ENCODE measurements around the gene LIM2. TPM values are rescaled to one million over a fixed set of nuclear protein-coding genes. Genes with fewer than 3 reads are reported as not detected.

The LIM2 gene
- total RNA-seq, 3 donors from 2014 or later (not counting 1 experiment from before 2014, with no cell fraction given), result 5.9 to 10.3 (median 8.5) TPM

DNA sequence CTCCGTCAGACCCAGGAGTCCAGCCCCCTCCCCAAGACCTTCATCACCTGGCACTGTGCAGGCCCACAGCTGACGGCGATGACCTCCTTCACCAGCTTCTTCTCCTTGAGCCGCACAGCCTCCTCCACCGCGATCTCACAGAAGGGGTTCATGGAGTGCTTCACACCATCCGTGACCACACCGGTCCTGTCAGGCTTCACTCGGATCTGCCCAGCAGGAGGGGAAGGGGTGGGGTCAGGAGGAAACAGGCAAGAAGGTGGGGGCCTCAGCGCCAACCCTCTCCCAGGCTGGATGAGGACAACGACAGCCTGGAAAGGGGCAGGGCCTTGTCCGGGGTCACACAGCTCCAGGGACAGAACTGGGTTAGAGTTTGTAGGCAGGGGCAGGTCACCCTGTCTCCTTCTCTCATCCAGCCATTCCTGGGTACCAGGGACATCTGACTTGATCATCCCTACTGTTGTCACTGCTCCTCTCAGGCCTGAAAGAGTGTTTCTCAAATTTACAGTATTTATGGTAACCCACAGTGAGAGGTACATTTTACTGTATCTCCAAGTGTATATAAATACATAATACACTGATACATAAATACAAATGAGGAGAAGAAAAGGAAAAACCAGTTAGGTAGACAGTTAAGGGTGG is 33.6 kb downstream of the LIM2 start:
- TF ChIP-seq CTCF (IDR thresholded peaks at IDR 0.05), result no peak
- WGBS (ENCODE audit: insufficient coverage), result 92% methylated on average over 11 of the region's 12 CpGs
- Mint-ChIP-seq H3K27ac (no peak overlapping the region), H3K9me3 (no peaks in the 10 kb centered on the region), H3K27me3 (ENCODE audit: low read depth in 2 of 2) (no peaks in the 10 kb centered on the region), H3K4me1 (peaks cover 0 to 4% of the 10 kb centered on the region in 2 donors), H3K36me3 (no peaks in the 10 kb centered on the region), H3K4me3 (no peak overlapping the region)
- intact Hi-C loops (cut with micrococcal nuclease), result no loop called here
- Histone ChIP-seq H3K36me3 (ENCODE audit: control insufficient read depth, insufficient read depth, low read length) (peaks cover 15% of the 10 kb centered on the region), H3K9me3 (ENCODE audit: control insufficient read depth, insufficient read depth, low read length) (no peaks in the 10 kb centered on the region), H3K27me3 (ENCODE audit: control insufficient read depth, insufficient read depth, low read length) (no peaks in the 10 kb centered on the region), H3K27ac (ENCODE audit: low read length) (no peak overlapping the region), H3K4me3 (ENCODE audit: low read length) (no peak overlapping the region), H3K4me1 (ENCODE audit: control insufficient read depth, insufficient read depth, low read length) (no peaks in the 10 kb centered on the region)
- ATAC-seq (no peak), DNase-seq (no peak)

- 96% methylated on average over 16 of the region's 16 CpGs for WGBS (ENCODE audit: insufficient coverage)
- H3K9me3 Mint-ChIP-seq, result no peaks in the 10 kb centered on the region
- Histone ChIP-seq H3K4me3 (ENCODE audit: low read length) (no peak overlapping the region), H3K27me3 (ENCODE audit: control insufficient read depth, insufficient read depth, low read length) (no peaks in the 10 kb centered on the region), H3K27ac (ENCODE audit: low read length) (no peak overlapping the region), H3K36me3 (ENCODE audit: control insufficient read depth, insufficient read depth, low read length) (peaks cover 15% of the 10 kb centered on the region), H3K4me1 (ENCODE audit: control insufficient read depth, insufficient read depth, low read length) (no peaks in the 10 kb centered on the region), H3K9me3 (ENCODE audit: control insufficient read depth, insufficient read depth, low read length) (no peaks in the 10 kb centered on the region)
- H3K27ac Mint-ChIP-seq, result peak overlapping the region in 1 of 2 donors; percentile 51
- H3K36me3 Mint-ChIP-seq, result no peaks in the 10 kb centered on the region
- no peak overlapping the region for H3K4me3 Mint-ChIP-seq
- DNase-seq (no peak), ATAC-seq (no peak)
- no peaks in the 10 kb centered on the region for H3K27me3 Mint-ChIP-seq (ENCODE audit: low read depth in 2 of 2)
- TF ChIP-seq CTCF (IDR thresholded peaks at IDR 0.05), result no peak
- intact Hi-C loops (cut with micrococcal nuclease), result no loop called here
- peaks cover 0 to 4% of the 10 kb centered on the region in 2 donors for H3K4me1 Mint-ChIP-seq
Measured at GRCh38 chr19:51352783-51353360, 34.9 kb downstream of the LIM2 start.

DNA sequence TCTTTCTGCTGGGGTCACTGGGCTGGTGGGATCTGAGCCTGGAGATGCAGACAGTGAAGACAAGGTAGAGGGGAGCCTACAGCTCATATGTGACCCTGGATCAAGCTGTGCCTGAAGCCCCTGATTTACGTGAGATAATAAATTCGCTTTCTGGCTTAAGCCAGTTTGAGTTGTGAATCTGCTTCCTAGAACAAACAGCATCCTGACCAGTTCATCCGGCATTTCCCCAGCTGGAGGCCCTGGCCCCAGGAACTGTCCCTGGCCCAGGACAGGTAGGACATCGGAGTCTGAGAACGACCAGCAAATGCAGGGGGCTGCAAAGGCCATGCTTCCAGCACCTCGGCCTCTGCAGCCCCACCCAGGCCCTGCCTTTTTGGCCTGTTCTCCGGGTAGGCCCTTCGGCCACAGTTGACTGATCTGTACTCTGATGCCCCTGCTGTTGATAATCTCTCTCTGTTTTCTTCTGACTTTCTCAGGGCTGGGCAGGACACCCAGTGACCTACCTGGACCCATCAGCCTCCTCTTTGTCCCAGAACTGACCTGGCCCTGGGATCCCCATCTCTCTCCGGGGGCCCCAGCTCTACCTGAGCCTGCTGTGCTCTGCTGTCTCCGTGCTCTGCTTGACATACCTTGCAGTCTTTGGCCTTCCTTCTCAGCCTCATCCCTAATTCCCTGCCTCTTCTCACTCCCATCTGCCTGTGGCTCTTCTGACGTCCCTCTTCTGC is 36.3 kb downstream of the LIM2 start:
- H3K4me3 Mint-ChIP-seq, result no peak overlapping the region
- DNase-seq, result no peak
- 97% methylated on average over 11 of the region's 11 CpGs for WGBS (ENCODE audit: insufficient coverage)
- no peak overlapping the region for H3K27ac Mint-ChIP-seq
- peaks cover 0 to 4% of the 10 kb centered on the region in 2 donors for H3K4me1 Mint-ChIP-seq
- no peak overlapping the region for H3K27ac ChIP-seq (ENCODE audit: low read length)
- no peak overlapping the region for H3K4me3 ChIP-seq (ENCODE audit: low read length)
- H3K27me3 ChIP-seq (ENCODE audit: control insufficient read depth, insufficient read depth, low read length), result no peaks in the 10 kb centered on the region
- H3K36me3 ChIP-seq (ENCODE audit: control insufficient read depth, insufficient read depth, low read length), result peaks cover 18% of the 10 kb centered on the region
- H3K9me3 Mint-ChIP-seq, result no peaks in the 10 kb centered on the region
- intact Hi-C loops (cut with micrococcal nuclease), result no loop called here
- no peaks in the 10 kb centered on the region for H3K27me3 Mint-ChIP-seq (ENCODE audit: low read depth in 2 of 2)
- no peaks in the 10 kb centered on the region for H3K9me3 ChIP-seq (ENCODE audit: control insufficient read depth, insufficient read depth, low read length)
- no peak for TF ChIP-seq CTCF (IDR thresholded peaks at IDR 0.05)
- H3K36me3 Mint-ChIP-seq, result no peaks in the 10 kb centered on the region
- no peaks in the 10 kb centered on the region for H3K4me1 ChIP-seq (ENCODE audit: control insufficient read depth, insufficient read depth, low read length)
- no peak for ATAC-seq

Data from natural killer cell (primary cell).